ENCODE data around the gene KCNQ4. TPM values are rescaled to one million over a fixed set of nuclear protein-coding genes. Genes with fewer than 3 reads are reported as not detected.

KCNQ4 gene
- total RNA-seq, 1 donor from 2014 or later: not detected

DNA sequence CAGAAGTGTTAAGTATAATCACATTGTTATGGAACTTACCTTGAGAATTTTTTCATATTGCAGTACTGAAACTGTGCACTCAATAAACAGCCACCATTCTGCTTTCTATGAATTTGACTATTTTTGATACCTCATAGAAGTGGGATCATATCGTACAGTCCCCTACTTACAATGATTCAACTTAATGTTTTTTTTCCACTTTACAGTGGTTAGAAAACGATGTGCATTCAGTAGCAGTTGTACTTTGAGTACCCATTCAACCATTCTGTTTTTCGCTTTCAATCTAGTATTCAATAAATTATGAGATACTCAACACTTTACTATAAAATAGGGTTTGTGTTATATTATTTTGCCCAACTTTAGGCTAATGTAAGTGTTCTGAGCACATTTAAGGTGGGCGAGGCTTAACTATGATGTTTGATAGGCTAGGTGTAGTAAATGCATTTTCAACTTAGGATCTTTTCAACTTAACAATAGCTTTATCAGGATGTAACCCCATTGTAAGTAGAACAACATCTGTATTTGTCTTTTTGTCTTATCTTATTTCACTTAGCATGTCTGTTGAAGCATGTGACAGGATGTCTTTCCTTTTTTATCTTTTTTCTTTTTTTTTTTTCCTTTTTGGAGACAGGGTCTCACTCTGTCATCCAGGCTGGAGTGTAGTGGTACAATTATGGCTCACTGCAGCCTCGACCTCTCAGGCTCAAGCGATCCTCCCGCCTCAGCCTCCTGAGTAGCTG lies 42.4 kb upstream of the KCNQ4 start:
- Histone ChIP-seq H3K9me3 (ENCODE audit: low read depth) (no peaks in the 10 kb centered on the region), H3K4me3 (no peak overlapping the region), H3K4me2 (no peak overlapping the region), H3K27ac (no peak overlapping the region), H4K20me1 (ENCODE audit: low read depth) (peaks cover 54% of the 10 kb centered on the region), H3K36me3 (no peaks in the 10 kb centered on the region), H2AFZ (replicated peaks) (no peak overlapping the region), H3K9ac (no peak overlapping the region), H3K79me2 (ENCODE audit: low read depth) (peaks cover 71% of the 10 kb centered on the region), H3K4me1 (peaks cover under 1% of the 10 kb centered on the region), H3K27me3 (no peaks in the 10 kb centered on the region), H3F3A (ENCODE audit: low read depth) (no peaks in the 10 kb centered on the region)
- Mint-ChIP-seq H3K4me1 (peaks cover 11% of the 10 kb centered on the region), H3K4me3 (no peak overlapping the region), H3K27ac (no peak overlapping the region), H3K9me3 (no peaks in the 10 kb centered on the region), H3K27me3 (ENCODE audit: insufficient read depth, low read depth) (no peaks in the 10 kb centered on the region), H3K36me3 (peaks cover 40% of the 10 kb centered on the region)
- no peak for DNase-seq (ENCODE audit: low spot score)
- TF ChIP-seq EZH2phosphoT487 (IDR thresholded peaks at IDR 0.05) (no peak), EZH2 (IDR thresholded peaks at IDR 0.05) (no peak)
- TF ChIP-seq, protein P1, sequence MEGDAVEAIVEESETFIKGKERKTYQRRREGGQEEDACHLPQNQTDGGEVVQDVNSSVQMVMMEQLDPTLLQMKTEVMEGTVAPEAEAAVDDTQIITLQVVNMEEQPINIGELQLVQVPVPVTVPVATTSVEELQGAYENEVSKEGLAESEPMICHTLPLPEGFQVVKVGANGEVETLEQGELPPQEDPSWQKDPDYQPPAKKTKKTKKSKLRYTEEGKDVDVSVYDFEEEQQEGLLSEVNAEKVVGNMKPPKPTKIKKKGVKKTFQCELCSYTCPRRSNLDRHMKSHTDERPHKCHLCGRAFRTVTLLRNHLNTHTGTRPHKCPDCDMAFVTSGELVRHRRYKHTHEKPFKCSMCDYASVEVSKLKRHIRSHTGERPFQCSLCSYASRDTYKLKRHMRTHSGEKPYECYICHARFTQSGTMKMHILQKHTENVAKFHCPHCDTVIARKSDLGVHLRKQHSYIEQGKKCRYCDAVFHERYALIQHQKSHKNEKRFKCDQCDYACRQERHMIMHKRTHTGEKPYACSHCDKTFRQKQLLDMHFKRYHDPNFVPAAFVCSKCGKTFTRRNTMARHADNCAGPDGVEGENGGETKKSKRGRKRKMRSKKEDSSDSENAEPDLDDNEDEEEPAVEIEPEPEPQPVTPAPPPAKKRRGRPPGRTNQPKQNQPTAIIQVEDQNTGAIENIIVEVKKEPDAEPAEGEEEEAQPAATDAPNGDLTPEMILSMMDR (IDR thresholded peaks at IDR 0.05): no peak

DNA sequence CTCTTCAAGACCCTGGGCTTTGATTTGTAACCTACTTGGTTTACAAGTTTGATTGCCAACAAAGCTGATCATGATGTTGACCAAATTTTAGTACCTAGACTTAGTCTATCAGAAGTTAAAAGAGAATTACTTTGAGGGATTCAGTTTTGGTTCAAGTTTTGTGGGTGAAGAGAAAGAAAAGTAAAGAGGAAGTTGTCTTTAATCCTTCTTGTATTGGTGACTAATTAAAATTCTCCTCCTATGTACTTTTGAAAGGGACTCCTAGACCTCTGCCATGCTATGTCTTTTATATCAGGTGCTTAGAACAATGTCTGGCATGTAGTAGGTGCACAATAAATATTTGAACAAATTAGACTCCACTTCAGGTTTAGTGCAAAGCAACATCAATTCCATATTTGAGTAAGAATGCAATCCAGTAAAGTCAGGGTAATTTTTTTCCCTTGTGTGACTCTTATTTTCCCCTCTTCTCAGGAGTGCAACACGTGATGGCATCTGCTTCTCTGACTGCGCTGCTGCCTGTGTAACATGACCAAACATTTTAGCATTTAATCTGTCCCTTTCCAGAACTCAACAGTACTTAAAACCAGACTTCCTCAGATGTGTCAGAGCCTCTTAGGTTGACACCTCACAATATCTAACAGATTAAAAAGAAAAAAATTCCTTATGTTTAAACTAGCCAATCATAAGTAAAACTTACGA lies 41.1 kb upstream of the KCNQ4 start:
- TF ChIP-seq, protein P1 (IDR thresholded peaks at IDR 0.05): no peak
- TF ChIP-seq EZH2phosphoT487 (IDR thresholded peaks at IDR 0.05): no peak
- TF ChIP-seq EZH2 (IDR thresholded peaks at IDR 0.05): no peak
- H3K4me3 ChIP-seq: no peak overlapping the region
- no peak overlapping the region for H2AFZ ChIP-seq (replicated peaks)
- H3K36me3 ChIP-seq: no peaks in the 10 kb centered on the region
- no peaks in the 10 kb centered on the region for H3K27me3 Mint-ChIP-seq (ENCODE audit: insufficient read depth, low read depth)
- H3K36me3 Mint-ChIP-seq: peaks cover 48% of the 10 kb centered on the region
- no peak overlapping the region for H3K4me3 Mint-ChIP-seq
- H3K4me2 ChIP-seq: no peak overlapping the region
- no peaks in the 10 kb centered on the region for H3K27me3 ChIP-seq
- H3K9ac ChIP-seq: no peak overlapping the region
- peaks cover 51% of the 10 kb centered on the region for H4K20me1 ChIP-seq (ENCODE audit: low read depth)
- H3F3A ChIP-seq (ENCODE audit: low read depth): no peaks in the 10 kb centered on the region
- H3K9me3 ChIP-seq (ENCODE audit: low read depth): no peaks in the 10 kb centered on the region
- H3K27ac ChIP-seq: no peak overlapping the region
- no peak for DNase-seq (ENCODE audit: low spot score)
- no peaks in the 10 kb centered on the region for H3K9me3 Mint-ChIP-seq
- peaks cover 64% of the 10 kb centered on the region for H3K79me2 ChIP-seq (ENCODE audit: low read depth)
- no peak overlapping the region for H3K27ac Mint-ChIP-seq
- no peaks in the 10 kb centered on the region for H3K4me1 ChIP-seq
- H3K4me1 Mint-ChIP-seq: peaks cover 9% of the 10 kb centered on the region

DNA sequence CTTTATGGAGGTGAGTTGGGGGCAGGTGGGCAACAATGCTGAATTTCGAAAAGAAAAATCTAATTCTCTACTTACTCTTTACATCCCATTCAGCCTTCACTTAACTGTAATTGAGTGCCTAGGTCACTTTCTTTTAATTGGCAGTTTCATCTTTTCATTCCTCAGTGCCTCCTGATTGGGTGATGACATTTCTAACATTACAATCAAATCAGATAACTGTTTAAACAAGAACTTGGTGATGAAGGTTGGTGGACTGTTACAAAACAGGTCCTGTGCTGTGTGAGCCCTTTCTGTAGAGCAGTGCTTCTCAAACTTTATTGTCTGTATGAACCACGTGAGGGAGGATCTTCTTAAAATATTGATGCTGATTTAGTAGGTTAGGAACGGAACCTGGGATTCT lies 40.1 kb upstream of the KCNQ4 start:
- H3F3A ChIP-seq (ENCODE audit: low read depth): no peaks in the 10 kb centered on the region
- TF ChIP-seq EZH2 (IDR thresholded peaks at IDR 0.05) (no peak), EZH2phosphoT487 (IDR thresholded peaks at IDR 0.05) (no peak)
- TF ChIP-seq, protein P1 (IDR thresholded peaks at IDR 0.05): no peak
- Mint-ChIP-seq H3K27ac (no peak overlapping the region), H3K36me3 (peaks cover 52% of the 10 kb centered on the region), H3K4me3 (no peak overlapping the region), H3K27me3 (ENCODE audit: insufficient read depth, low read depth) (no peaks in the 10 kb centered on the region), H3K4me1 (peaks cover 9% of the 10 kb centered on the region), H3K9me3 (no peaks in the 10 kb centered on the region)
- no peak overlapping the region for H3K9ac ChIP-seq
- H4K20me1 ChIP-seq (ENCODE audit: low read depth): peaks cover 51% of the 10 kb centered on the region
- H3K4me3 ChIP-seq: no peak overlapping the region
- H3K79me2 ChIP-seq (ENCODE audit: low read depth): peaks cover 63% of the 10 kb centered on the region
- no peaks in the 10 kb centered on the region for H3K27me3 ChIP-seq
- no peaks in the 10 kb centered on the region for H3K4me1 ChIP-seq
- DNase-seq (ENCODE audit: low spot score): no peak
- H3K27ac ChIP-seq: no peak overlapping the region
- no peak overlapping the region for H2AFZ ChIP-seq (replicated peaks)
- no peak overlapping the region for H3K4me2 ChIP-seq
- no peaks in the 10 kb centered on the region for H3K9me3 ChIP-seq (ENCODE audit: low read depth)
- H3K36me3 ChIP-seq: peaks cover 2% of the 10 kb centered on the region

All from neural progenitor cell (in vitro differentiated cells).